Keratinocyte (primary cell): ENCODE measurements around the gene ZFYVE28.

ENCODE experiments used
- CTCF ChIP-seq, 3 experiments: IDR thresholded peaks in 1 of 3; conservative IDR thresholded peaks in 1 of 3; optimal IDR thresholded peaks in 1 of 3; 2 replicates in 2 of 3; 3 replicates in 1 of 3; pipeline versions ENCODE3 to v1.5.1; 2011; ENCODE audit warnings: low read length in 3 of 3, mild to moderate bottlenecking in 3 of 3, moderate library complexity in 2 of 3, control low read depth in 1 of 3, inconsistent platforms in 1 of 3; ENCODE audit not compliant: insufficient read depth in 2 of 3; ENCODE audit errors: extremely low read depth in 1 of 3
- EZH2 ChIP-seq: IDR thresholded peaks from one replicate; pipeline ENCODE4 v1.6.1; 2012; ENCODE audit warnings: inconsistent platforms, mild to moderate bottlenecking, low read length, moderate library complexity

DNA sequence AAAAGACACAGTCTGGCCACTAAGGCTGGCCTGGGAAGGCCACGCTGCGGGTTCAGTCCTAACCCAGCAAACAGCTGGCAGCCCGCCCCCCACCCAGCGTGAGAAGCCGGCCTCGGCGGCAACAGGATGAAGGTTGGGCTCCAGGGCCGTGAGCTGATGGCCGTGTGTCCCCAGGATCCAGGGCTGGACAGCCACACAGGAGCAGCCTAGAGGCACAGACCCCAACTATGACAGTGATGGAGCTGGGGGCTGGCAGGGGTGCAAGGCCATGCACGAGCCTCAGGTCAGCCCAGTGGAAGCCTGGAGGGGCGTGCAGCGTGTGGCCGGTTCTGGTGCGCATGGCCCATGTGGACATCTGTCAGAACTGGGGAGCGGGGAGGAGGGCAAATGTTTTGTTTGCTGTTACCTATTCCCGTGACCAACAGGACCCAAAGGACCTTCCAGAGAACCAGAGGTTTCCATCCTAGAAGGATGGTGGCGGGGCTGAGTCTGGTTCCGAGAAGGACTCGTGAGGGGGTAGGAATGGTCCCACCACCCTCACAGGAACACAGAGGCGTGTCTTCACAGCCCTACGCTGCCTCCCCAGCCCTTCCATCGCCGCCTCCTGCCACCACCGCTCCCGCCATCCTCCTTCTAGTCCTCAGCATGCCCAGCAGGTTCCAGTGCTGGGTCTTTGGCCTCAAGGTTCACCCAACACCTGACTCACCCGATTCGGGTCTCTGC is 46.5 kb downstream of the ZFYVE28 start:
- TF ChIP-seq CTCF (optimal IDR thresholded peaks at IDR 0.05 in 1 of 3, IDR thresholded peaks at IDR 0.05 in 1 of 3, conservative IDR thresholded peaks at IDR 0.05 in 1 of 3; ENCODE audit: extremely low read depth in 1 of 3, insufficient read depth in 2 of 3, low read length in 3 of 3), result no peak
- TF ChIP-seq EZH2, result no peak
